COLO829 (cell line): Measurements from ENCODE around the gene MAN1A1.

Experiments used
- DNase-seq: peaks from one replicate; pipeline ENCODE4 v3.0.0; 2012; ENCODE audit warnings: low spot score

The MAN1A1 gene

DNA sequence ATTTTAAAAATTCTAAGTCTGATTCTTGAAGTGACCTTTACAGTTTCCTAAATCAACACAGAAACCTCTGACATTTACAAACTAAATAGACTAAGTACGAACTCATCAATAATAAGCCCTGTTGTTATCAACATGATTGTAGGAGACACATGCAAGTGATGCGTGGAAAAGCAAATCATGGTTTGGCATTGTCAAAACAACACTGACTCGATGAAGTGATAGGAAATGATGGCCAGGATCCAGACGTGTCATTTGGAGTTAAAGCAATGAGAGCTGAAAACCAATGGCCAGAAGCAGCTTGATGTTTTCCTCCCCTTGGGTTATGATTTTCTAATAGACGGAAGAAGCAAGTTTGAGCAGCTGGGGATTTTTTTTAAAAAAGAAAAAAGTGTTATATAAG is 153.7 kb downstream of the MAN1A1 start:
- DNase-seq: no peak

DNA sequence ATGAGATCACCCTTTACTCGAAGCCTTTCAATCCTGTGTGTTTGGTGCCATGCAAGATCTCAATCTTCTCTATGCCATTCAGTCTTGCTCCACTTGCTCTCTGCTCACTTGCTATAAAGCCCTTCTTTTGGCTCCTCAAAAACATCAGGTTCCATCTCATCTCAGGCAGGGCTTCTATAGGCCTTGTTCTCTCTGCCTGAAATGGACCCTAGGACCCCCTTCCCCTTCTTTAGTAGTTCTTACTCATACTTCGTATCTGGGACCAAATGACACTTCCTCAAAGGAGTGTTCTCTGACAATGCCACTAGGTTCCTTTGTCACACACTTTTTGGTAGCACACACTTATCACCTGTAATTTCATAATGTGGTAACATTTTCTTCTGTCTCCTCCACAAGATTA is 154.4 kb downstream of the MAN1A1 start:
- DNase-seq: no peak

DNA sequence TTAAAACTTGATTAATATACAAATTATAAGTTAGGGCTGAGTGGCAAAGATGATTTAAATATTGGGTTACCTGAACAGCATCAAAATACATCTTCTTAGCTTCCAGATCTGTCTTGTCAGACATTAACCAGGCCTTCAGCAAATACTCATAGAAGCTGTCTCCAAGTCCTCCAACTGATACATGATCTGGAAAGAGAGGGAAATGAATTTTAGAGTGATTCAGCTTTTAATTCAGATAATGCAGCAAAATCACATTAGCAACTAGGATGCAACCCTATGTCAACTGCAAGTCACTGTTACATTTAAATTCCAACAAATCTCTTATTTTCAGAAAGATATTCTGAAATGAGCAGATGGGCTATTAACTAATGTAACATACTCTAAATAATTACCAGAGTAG is 155.9 kb downstream of the MAN1A1 start:
- no peak for DNase-seq

DNA sequence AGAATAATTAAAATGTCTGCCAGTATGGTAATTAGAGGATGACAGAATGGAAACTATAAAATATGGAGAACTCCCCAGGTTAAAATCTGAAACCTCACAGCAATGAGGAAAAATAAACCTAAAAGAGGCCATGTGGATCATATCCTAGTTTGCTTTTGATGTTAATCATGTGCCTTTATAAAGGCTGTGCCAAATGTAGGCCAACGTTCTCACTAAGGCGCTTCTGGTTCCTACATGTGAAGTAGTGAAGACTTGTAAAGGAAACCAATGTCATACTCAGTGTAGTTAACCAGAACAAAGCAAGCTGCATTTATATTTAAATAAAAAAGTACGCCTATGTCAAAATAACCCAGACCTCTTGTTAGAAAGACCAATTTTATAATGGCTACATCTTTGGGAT is 157.4 kb downstream of the MAN1A1 start:
- DNase-seq: no peak

DNA sequence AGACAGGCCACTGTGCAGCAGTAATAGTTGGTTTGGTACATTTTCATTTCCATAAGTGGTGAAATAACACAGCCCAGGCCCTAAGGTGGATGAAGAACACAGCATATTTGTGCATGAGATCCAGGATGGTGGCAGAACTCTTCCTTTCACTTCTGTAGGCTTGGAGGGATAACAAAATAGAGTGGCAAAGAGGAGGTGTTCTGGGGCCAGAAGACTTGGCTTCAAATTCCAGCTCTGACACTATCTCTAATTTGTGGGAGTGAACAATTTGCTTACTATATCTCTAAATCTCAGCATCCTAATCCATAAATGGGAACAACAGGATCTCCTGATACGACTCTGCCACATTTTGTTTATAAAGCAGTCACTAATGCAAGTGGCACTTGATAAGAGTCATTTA is 159.4 kb downstream of the MAN1A1 start:
- DNase-seq: no peak

DNA sequence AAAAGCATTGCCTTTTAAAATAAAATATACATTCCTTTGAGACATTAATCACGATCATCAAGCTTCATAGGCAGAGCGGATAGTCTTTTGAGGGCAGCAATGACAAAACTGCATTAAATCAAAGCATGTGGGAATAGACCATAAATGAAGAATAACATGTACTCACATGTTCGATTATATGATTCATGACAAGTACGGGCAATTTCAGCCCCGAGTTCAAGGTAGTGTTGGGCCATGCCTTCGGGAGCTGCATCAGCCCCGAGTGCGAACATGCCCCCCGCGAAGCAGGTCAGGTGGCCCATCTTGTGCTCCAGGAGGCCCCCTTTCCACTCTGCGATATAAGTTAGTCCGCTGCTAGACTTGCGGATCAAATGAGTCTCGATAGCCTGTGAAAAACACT is 160.1 kb downstream of the MAN1A1 start:
- no peak for DNase-seq

DNA sequence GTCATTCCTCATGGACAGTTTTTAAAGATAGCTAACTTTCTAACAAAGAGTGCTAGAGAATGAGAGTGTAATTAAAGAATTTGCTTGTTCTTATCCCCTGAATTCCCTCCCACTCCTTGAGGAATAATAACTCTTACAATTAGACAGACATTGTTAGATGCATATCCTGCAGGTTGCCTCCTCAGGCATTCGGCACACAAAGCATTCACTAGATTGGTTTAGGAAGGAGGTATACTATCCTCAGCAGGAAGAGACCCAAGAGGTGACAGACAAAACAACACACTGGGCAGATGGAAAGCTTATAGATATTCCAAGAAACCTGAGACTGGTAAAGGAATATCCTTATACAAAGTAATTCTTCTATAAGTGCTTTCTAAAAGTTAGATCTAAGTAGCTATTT is 162.0 kb downstream of the MAN1A1 start:
- DNase-seq: no peak

DNA sequence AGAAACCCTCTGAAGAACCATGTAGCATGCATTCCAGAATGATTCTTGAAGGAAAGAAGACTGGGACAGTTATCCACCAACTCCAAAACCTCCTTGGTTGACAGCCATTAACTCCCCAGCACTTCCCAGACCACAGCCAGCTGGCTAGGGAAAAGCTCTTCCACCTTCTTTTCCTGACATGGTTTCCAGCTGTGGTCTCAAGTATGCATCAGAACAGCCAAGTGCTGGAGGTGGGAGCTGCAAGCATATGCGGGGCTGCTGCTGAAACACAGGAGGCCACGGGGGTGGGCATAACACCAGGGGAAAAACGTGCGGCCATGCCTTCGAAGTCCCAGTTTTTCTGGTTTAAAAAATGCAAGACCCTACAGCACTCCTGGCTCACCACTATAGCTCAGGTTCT is 163.1 kb downstream of the MAN1A1 start:
- no peak for DNase-seq

DNA sequence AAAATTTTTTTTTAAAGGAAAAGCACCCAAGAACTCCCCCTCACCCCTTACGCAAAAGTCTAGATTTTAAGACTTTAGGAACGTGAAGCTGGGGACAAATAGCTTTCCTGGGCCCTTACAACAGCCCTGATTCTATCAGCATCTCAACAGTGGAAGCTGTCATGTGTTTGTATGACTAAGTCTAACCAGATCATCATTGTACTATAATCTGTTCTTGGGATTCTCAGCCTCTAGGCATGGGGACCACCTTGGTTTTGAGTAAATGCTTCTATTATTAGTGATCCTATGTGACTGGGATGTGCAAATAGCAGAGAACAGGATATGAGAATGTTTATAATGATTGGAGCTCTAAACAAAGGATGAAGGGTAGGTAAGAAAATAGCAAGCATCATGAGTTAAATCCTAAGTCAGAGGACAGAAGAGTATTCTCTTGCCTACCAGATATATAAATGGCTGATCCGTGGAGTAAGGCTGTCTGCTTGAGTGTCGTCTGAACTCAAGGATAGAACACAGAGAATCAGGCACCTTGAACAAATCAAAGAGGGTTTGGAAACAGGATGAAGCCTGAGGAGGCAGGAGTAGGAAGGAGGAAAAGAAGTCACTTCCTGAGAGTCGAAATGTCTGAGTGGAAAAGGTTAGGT is 165.4 kb downstream of the MAN1A1 start:
- DNase-seq: no peak

DNA sequence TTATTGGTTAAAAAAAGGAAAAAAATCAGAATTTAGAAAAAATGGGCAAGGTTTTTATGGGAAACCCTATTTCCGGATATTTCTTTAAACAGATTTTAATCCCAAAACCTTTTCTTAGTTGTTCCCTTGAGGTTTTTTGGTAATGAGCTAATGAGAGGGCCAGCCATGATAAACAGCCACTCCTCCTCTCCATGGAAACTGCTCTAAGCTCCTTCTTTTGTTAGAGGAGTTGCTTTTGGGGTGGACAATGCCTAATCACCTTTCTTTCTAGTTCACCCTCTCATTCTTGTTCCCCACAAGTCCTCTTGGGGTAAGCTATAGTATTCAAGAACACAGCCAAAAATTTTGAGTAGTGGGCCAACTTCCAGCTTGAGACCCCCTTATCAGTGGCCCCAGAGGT is 166.1 kb downstream of the MAN1A1 start:
- no peak for DNase-seq

DNA sequence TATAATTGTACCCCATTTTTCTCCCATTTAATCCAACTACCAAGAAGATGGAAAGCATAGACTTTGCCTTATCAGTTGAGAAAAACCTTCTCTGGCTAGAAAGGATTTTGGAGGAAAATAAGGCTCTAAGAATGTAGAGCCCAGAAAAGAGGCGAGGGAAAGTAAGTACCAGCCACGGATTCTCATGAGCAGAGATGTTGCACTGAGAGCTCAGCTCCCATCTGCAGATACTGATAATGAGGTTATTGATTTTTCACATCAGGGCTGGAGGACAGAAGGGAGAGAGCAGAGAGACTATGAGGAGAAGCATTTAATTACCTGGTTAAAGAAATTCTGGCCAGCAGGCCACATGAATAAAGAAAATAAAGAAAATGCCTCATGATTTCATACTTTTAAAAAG is 166.7 kb downstream of the MAN1A1 start:
- DNase-seq: no peak

DNA sequence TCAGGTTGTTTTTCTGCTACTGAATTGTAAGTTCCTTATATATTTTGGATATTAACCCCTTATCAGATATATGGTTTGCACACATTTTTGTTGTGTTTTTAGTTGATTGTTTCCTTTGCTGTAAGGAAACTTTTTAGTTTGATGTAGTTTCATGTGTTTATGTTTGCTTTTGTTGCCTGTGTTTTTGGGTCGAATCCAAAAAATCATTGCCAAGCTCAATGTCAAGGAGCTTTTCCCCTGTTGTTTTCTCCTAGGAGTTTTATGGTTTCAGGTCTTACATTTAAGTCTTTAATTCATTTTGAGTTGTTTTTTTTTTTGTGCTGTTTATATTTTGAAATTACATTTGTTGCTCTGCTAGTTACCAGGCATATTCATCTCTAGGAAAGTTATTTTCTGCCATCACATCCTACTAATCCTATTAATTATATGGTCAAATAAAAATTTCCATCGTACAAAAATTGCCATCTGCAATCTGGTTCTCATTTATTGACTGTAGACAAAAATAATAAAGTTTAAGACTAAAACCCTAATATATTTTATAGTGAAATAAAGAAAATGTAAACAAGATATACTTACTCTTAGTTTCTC is 167.3 kb downstream of the MAN1A1 start:
- no peak for DNase-seq

DNA sequence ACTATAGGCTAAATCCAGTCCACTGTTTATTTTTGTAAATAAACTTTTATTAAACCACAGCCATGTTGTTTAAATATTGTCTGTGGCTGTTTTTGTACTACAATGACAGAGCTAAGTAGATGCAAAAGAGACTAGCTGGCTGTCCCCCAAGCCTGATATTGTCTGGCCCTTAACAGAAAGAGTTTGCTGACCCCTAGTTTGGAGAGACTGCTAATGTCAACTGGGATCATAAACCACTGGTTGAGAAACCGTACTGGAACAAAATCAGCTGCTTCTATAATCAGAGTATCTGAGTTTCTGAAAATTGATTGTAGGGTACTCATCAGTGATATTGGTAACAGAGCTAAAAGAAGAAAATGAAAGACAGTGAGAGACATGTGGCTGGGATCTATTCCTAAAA is 168.5 kb downstream of the MAN1A1 start:
- DNase-seq: no peak

DNA sequence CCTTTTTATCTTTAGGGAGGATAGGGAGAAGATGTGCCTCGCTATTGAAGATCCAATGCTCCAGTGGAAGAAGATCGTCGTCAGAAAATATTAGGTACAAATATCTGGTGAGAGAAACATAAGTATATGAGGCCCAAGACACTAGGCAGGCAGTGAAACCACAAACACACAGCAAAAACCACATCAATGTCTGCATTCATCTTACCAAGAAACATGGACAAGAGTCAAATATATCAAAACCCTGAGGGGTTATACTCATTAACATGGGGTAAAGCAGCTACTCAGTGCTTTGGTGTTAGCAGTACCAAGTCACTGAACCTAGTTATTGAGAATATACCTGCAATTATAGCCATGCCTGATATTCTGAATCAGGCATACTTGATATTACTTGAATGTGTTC is 169.7 kb downstream of the MAN1A1 start:
- no peak for DNase-seq

DNA sequence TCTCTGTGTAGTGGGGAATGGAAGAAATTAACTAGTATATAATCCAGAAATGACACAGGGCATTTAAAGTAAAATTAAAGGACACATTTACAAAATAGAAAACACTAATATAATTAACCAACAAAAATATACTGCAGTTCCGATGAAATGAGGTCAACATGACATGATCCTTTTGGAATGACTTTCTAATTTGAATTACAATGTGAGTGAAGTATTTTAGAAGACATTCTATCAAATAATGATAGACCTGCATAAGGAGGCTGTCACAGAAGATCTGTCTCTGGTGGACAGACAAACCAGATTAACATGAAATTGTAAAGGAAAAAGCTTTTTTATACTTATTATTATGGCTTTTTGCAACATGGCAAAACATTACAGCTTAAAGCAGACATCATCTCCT is 170.5 kb downstream of the MAN1A1 start:
- DNase-seq: no peak

DNA sequence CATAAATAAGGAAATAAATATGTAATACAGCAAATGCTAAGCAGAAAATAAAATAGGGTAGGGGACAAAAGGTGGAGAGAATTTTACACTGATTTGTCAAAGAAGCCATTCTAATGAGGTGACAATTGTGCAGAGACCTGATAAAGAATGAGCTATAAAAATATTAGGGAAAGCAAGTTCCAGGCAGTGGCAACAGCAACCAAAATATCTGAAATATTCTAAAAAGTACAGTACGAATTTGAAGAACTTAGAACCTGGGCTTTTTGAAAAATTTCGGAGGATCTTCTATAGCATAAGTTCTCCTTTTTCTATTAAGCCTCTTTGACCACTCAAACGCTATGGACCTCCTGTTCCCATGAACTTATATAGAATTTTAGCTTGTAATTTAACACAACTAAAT is 173.1 kb downstream of the MAN1A1 start:
- no peak for DNase-seq

DNA sequence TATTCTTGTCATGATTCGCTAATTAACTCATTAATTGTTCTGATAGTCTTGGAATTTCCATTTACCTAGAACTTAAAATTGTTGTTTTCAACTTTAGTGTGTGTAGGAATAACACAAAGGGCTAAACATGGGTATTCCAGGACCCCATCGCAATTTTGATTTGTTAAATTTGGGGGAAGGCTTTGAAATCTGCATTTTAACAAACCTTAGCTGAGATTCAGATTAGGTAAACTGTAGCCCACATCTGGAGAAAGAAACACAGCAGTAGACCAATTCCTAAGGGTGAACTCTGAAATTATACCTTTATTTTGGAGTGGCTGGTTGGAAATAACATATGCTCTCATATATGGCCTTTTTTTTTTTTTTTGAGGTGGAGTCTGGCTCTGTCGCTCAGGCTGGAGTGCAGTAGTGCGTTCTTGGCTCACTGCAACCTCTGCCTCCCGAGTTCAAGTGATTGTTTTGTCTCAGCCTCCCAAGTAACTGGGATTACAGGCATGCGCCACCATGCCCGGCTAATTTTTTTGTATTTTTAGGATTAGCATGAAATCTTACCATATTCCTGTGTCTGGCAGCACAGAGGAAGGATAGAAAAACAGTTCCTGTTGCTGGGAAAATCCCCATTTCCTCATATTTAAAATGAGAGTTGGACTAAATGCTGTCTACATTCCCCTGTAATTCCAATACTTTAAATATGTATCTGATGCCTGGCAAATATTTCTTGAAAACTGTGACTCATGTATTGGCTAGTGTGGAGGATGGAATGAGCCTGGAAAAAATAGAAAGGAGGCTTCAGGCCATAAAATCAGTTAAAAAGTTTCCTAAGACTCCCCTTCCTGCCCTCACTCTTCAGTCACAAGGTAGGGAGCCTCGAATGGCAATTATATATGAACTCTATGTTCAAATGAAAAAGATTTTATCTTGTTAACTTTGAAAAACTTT is 174.4 kb downstream of the MAN1A1 start:
- DNase-seq: no peak

DNA sequence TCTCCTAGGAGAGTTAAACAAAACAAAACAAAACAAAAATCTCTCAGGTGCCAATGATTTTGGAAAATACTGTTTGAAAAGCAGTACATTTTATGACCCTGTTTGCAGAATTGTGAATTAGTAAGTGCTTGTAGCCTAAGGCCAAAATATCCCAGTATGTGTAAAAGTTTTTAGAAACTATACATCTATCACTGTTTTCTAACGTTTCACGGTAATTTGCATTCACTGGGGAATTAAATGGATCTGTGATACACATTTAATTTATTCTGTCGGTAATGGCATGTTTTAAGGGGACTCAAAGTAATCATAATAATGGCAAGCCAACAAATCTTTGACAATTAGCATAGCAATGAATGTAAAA is 175.5 kb downstream of the MAN1A1 start:
- no peak for DNase-seq

DNA sequence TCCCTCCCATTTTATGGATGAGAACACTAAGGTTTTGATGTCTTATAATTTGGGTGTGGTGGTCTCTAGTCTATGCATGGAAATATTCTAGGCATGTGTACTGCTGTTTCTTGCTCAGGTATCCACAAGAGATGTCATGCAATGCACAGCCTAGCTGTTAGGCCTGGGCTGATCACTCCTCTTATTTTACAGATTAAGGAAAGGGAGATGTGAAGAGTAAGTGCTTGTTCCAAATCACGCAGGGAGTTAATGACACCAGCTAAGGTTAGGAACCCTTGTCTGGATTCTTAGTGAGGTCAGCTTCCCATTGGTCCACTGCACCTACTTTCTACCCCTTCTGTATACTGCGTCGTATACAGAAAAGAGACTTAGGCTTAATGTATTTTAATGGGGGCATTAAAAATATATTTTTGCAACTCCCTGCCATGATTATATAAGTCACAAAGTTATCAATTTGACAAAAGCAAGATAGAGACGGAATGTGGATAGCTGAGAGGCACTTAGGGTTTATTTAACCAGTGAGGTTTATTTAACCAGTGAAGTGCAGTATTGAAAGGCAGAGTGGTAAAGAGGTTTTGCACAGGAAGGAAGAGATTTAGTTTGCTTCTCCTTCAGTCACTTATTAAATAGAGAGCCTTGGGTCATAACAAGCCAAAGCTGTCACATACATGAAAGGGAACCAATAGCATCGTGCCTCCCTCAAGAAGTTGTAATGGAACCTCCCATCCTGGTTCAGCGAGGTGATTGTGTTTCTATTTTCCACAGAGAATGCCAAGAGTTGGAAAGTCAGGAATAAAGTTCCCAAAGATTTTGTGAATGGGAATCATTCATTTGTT is 176.1 kb downstream of the MAN1A1 start:
- DNase-seq: no peak

DNA sequence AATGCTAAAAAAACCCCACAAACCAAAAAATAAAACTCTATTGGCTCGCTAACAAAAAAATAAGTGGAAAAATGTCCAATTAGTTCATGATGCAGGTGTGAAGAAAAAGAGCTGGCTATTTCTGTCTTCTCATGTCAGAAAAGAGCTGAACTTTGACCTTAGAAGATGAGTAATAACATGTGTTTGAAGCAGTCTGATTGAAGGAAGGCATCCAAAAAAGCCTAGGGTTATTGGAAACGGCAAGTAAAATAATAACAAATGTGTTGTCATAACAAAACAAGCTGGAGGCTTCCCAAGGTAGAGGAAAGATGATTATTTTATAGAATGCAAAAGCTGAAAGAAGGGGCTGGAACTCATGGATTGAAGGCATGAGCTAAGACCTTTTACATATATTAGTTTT is 176.7 kb downstream of the MAN1A1 start:
- no peak for DNase-seq

DNA sequence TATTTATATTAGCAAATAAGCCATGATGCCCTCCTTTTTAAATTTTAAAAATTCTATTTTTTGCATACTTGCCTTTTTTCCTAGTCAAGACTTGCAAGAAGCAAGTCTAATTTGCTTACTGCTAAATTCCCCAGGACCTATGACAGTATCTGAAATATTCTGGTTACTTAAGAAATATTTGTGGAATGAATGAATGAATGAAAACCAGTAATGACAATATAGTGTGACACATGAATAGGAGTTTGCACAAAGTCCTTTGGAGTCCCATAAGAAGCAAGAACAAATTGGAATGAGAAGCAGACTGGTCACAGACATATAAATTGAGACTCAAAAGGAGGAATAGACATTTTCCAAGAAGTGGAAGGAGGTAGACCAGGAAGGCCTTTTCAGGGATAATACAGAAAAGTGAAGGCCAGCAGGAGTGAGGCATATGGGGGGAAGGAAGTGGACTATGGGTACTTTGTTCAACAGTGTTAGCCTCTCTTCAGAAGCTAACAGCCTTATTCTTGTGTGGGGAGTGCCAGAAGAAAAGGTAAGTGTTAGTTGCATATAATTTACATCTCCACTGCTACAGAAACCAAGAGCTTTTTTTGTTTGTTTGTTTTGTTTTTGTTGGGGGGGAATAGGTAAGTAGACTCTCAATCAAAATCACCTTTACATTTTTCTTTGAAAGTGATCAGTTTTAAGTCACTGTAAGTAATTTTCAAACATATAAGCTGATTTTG is 177.5 kb downstream of the MAN1A1 start:
- no peak for DNase-seq
